Putamen (tissue), 1 donor: Measurements from ENCODE around the gene ERMP1.
"Not testable (repeated sequence)": the region's sequence is repeated elsewhere in the genome, so short reads cannot be mapped to it uniquely, and the experiment has no call there.

Experiments
- DNase-seq: peaks from one replicate; pipeline ENCODE4 v3.0.0-alpha.2; 2016; ENCODE audit warnings: low spot score

ERMP1 gene

GRCh38 chr9:5832538-5833529 lies at the start of gene ERMP1:
Gene ERMP1, minus strand, starts transcription at chr9:5833117. Its CDS starts 90 bp downstream, at chr9:5833027.
- DNase-seq = peak; percentile 93

GRCh38 chr9:5882244-5883012 lies 49.5 kb upstream of the ERMP1 start:
- DNase-seq = not testable (repeated sequence)

GRCh38 chr9:5879419-5880181 lies 46.7 kb upstream of the ERMP1 start:
- peak; percentile 58 for DNase-seq

- DNase-seq = no peak
Measured at GRCh38 chr9:5876711-5877110, 43.8 kb upstream of the ERMP1 start.

GRCh38 chr9:5876026-5876425 lies 43.1 kb upstream of the ERMP1 start:
- no peak for DNase-seq

- DNase-seq = no peak
Measured at GRCh38 chr9:5874048-5874447, 41.1 kb upstream of the ERMP1 start.

GRCh38 chr9:5873439-5873838 lies 40.5 kb upstream of the ERMP1 start:
- DNase-seq = no peak

GRCh38 chr9:5872511-5872910 lies 39.6 kb upstream of the ERMP1 start:
- DNase-seq = no peak

- no peak for DNase-seq
Measured at GRCh38 chr9:5871785-5872184, 38.9 kb upstream of the ERMP1 start.

- no peak for DNase-seq
Measured at GRCh38 chr9:5870691-5871090, 37.8 kb upstream of the ERMP1 start.

- no peak for DNase-seq
Measured at GRCh38 chr9:5870020-5870339, 37.1 kb upstream of the ERMP1 start.

- DNase-seq = no peak
Measured at GRCh38 chr9:5869315-5870019, 36.5 kb upstream of the ERMP1 start.

- no peak for DNase-seq
Measured at GRCh38 chr9:5868235-5868634, 35.3 kb upstream of the ERMP1 start.

- DNase-seq = no peak
Measured at GRCh38 chr9:5866685-5867084, 33.8 kb upstream of the ERMP1 start.

GRCh38 chr9:5866272-5866671 lies 33.4 kb upstream of the ERMP1 start:
- no peak for DNase-seq

- no peak for DNase-seq
Measured at GRCh38 chr9:5864446-5864845, 31.5 kb upstream of the ERMP1 start.

- no peak for DNase-seq
Measured at GRCh38 chr9:5863092-5863746, 30.3 kb upstream of the ERMP1 start.

GRCh38 chr9:5858833-5859232 lies 25.9 kb upstream of the ERMP1 start:
- DNase-seq = no peak

- no peak for DNase-seq
Measured at GRCh38 chr9:5857928-5858327, 25.0 kb upstream of the ERMP1 start.

- no peak for DNase-seq
Measured at GRCh38 chr9:5854063-5854790, 21.3 kb upstream of the ERMP1 start.
